Measurements from ENCODE around the gene SEMA4A.
"Not testable (repeated sequence)": the region's sequence is repeated elsewhere in the genome, so short reads cannot be mapped to it uniquely, and the experiment has no call there.

The SEMA4A gene

DNA sequence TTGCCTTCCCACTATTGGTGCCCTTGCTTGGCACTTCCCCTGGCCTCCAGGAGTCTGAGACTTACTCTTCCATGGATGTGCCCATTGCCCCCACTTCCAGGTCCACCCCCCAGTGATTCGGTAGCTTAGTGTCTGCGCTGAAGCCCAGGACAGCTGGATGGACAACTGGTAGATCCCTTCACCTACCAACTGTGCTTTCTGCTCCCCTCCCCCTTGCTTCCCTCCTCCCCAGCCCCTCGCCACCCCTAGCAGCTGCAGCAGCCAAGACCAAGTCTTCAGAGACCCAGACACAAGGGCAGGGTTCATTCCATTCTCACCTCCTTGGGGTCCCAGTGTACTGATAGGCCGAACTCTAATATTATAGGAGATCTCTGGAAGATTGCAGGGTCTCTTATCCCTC is 31.9 kb upstream of the SEMA4A start:
- Histone ChIP-seq H3K4me3 (ENCODE audit: low read length) (no peak overlapping the region), H3K36me3 (ENCODE audit: insufficient read depth, low read depth, low read length) (no peaks in the 10 kb centered on the region; the same call in 1 of the 2 replicates), H3K27me3 (ENCODE audit: insufficient read depth, low read length) (no peaks in the 10 kb centered on the region), H3K9ac (ENCODE audit: low read depth, low read length) (no peak overlapping the region), H3K9me3 (ENCODE audit: insufficient read depth, low read depth, low read length) (no peaks in the 10 kb centered on the region), H3K27ac (ENCODE audit: low read length) (no peak overlapping the region), H3K4me1 (ENCODE audit: insufficient read depth, low read length) (peaks cover 31% of the 10 kb centered on the region)

DNA sequence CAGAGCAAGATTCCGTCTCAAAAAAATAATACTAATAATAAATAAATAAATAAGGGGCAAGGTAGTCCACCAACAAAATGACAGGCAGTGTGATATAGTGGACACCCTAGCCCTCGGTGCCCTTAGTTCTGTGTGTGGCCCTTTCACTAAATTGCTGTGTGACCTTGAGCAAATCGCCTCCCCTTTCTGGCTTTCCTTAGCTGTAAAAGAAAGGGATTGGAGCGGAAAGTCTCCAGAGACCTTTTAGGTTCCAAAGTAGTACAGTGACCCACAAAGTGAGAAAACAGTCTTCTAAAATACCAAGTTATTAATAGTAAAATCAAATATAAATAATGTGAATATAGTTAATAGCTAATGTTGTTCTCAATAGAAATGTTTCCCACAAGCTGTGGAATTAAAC is 31.3 kb upstream of the SEMA4A start:
- no peaks in the 10 kb centered on the region for H3K27me3 ChIP-seq (ENCODE audit: insufficient read depth, low read length)
- H3K9ac ChIP-seq (ENCODE audit: low read depth, low read length), result no peak overlapping the region
- peaks cover 31% of the 10 kb centered on the region for H3K4me1 ChIP-seq (ENCODE audit: insufficient read depth, low read length)
- no peaks in the 10 kb centered on the region; the same call in 1 of the 2 replicates for H3K36me3 ChIP-seq (ENCODE audit: insufficient read depth, low read depth, low read length)
- H3K9me3 ChIP-seq (ENCODE audit: insufficient read depth, low read depth, low read length), result no peaks in the 10 kb centered on the region
- H3K27ac ChIP-seq (ENCODE audit: low read length), result no peak overlapping the region
- no peak overlapping the region for H3K4me3 ChIP-seq (ENCODE audit: low read length)

DNA sequence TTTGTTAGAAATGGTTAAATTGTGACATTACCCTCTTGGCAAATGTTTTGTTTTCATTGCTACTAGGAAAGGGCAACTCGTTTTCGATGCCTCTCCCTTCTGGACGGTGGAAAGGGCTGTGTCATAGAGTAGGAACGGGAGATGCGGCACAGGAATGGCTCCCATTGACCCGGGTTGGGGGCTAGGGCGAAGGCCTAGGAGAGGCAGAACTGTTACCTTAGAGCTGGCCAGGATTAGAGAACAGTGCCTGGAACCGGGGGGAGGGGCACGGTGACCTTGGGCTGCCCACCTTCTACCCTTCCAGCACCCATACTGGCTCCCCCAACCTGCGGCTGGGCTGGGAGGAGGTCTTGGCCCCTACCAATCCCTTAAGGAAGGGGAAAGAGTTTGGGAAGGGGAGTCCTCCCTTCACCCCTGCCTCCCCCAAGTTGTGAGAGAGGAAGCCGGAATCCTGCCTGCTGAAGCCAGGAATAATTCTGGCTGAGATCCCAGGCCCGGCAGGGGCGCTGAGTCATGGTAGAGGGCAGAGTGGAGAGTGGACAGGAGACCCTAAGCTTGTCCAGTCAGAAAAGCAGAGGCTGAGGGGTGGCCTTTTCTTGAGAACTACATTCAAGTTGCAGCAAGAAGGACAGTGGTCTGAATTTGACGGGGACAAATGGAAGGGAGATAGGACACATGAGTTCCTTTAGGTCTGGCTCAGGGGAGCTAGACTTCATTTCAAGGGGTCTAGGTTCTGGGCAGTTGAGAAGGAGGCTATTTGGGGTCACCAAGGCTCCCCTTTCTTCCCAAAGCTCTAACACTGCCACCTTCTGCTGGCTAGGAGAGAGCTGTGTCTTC is 30.6 kb upstream of the SEMA4A start:
- peak overlapping the region; percentile 19 for H3K27ac ChIP-seq (ENCODE audit: low read length)
- peaks cover 31% of the 10 kb centered on the region for H3K4me1 ChIP-seq (ENCODE audit: insufficient read depth, low read length)
- H3K4me3 ChIP-seq (ENCODE audit: low read length), result peak overlapping the region; percentile 17; the same call in 1 of the 2 replicates
- no peaks in the 10 kb centered on the region; the same call in 1 of the 2 replicates for H3K36me3 ChIP-seq (ENCODE audit: insufficient read depth, low read depth, low read length)
- H3K27me3 ChIP-seq (ENCODE audit: insufficient read depth, low read length), result no peaks in the 10 kb centered on the region
- H3K9me3 ChIP-seq (ENCODE audit: insufficient read depth, low read depth, low read length), result no peaks in the 10 kb centered on the region
- peak overlapping the region; percentile 49; the same call in 1 of the 2 replicates for H3K9ac ChIP-seq (ENCODE audit: low read depth, low read length)

DNA sequence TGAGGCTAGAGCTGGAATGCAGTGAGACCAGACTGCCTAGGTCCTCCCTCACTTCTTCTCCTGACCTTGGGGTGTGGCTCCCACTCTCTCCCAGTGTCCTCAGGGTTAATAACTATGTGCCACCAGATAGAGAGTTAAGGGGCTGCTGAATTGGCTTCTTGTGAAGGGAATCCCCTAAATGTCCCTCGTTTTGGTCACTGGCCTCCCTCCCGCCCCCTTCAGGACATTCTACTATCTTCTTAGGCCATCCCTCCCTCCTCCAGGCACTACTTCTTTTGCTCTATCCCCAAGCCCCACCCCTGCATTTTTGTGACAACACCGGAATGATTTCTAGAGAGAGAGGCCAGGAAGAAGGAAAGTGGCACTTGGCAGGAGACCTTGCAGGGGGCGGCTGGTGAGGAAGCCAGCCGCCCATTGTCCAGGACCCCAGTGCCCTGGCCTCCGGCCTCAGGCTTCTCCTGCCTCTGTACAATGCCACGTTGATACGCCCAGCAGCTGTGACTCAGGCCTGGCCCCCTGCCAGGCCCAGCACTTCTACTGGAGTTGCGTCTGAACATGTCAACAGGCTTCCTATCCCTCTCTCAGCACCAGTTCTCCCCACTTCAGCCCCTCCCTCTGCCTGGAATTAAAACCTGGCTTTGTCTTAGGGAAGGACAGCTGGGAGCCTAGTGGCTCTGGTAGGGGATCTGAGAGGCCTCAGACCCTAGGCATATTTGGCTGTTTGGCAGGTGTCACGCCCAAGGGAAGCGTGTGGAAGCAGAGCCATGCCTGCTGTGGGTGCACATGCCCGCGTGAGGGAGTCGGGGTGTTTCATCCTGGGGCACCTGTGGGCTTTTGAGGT is 29.8 kb upstream of the SEMA4A start:
- H3K27me3 ChIP-seq (ENCODE audit: insufficient read depth, low read length), result no peaks in the 10 kb centered on the region
- H3K27ac ChIP-seq (ENCODE audit: low read length), result peak overlapping the region; percentile 19
- no peaks in the 10 kb centered on the region; the same call in 1 of the 2 replicates for H3K36me3 ChIP-seq (ENCODE audit: insufficient read depth, low read depth, low read length)
- peak overlapping the region; percentile 38; the same call in 1 of the 2 replicates for H3K4me3 ChIP-seq (ENCODE audit: low read length)
- peak overlapping the region; percentile 49; the same call in 1 of the 2 replicates for H3K9ac ChIP-seq (ENCODE audit: low read depth, low read length)
- peaks cover 36% of the 10 kb centered on the region for H3K4me1 ChIP-seq (ENCODE audit: insufficient read depth, low read length)
- H3K9me3 ChIP-seq (ENCODE audit: insufficient read depth, low read depth, low read length), result no peaks in the 10 kb centered on the region

DNA sequence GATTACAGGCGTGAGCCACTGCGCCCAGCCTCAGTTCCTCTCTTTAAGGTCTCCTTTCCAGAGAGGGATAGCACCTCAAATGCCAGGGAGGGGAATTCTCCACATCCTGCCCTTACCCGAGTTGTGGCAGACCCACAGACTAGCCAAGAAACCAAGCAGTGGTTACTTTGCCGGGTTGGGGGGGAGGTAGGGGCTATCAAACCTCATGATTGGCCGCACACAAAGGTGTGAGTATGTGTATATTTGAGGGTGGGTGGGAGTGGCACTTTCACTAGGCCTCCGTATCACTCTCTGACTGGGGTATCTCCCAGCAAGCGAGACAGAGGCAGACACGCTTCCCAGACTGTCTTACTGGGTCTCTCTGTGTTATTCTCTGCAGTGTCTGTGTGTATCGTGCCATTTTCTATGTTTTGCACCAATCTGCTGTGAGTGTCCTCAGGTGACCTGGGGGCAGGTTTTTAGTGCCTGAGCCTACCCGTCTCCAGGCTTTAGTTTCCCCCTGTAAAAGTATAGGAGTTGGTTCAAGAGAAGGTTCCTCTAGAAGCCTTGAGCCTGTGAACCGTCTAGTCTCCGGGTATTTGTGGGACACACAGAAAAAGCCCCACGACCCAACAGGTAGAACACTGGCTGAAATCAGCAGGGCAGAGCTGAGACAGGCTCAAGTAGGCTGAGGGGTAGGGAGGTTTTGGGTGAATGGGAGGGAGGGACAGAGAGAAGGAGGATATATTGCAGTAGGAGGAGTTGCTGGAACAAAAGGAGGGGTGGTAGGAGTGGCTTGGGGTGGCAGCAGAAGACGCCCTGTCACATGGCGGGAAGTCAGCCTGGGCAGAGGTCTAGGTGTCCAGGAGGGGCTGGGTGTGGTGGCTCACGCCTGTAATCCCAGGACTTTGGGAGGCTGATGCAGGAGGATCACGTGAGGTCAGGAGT is 28.6 kb upstream of the SEMA4A start:
- H3K9me3 ChIP-seq (ENCODE audit: insufficient read depth, low read depth, low read length), result no peaks in the 10 kb centered on the region
- peaks cover 45% of the 10 kb centered on the region for H3K4me1 ChIP-seq (ENCODE audit: insufficient read depth, low read length)
- no peaks in the 10 kb centered on the region; the same call in 1 of the 2 replicates for H3K36me3 ChIP-seq (ENCODE audit: insufficient read depth, low read depth, low read length)
- no peaks in the 10 kb centered on the region for H3K27me3 ChIP-seq (ENCODE audit: insufficient read depth, low read length)
- H3K9ac ChIP-seq (ENCODE audit: low read depth, low read length), result no peak overlapping the region
- no peak overlapping the region for H3K4me3 ChIP-seq (ENCODE audit: low read length)
- no peak overlapping the region for H3K27ac ChIP-seq (ENCODE audit: low read length)

DNA sequence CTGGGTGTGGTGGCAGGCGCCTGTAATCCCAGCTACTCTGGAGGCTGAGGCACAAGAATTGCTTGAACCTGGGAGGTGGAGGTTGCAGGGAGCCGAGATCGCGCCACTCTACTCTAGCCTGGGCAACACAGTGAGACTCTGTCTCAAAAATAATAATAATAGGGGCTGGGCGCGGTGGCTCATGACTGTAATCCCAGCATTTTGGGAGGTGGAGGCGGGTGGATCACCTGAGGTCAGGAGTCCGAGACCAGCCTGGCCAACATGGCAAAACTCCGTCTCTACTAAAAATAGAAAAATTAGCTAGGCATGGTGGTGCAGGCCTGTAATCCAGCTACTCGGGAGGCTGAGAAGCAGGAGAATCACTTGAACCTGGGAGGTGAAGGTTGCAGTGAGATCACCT is 27.8 kb upstream of the SEMA4A start:
- peaks cover 46% of the 10 kb centered on the region for H3K4me1 ChIP-seq (ENCODE audit: insufficient read depth, low read length)
- not testable (repeated sequence) for H3K27me3 ChIP-seq (ENCODE audit: insufficient read depth, low read length); H3K9me3 ChIP-seq (ENCODE audit: insufficient read depth, low read depth, low read length); H3K27ac ChIP-seq (ENCODE audit: low read length); H3K36me3 ChIP-seq (ENCODE audit: insufficient read depth, low read depth, low read length); H3K4me3 ChIP-seq (ENCODE audit: low read length); H3K9ac ChIP-seq (ENCODE audit: low read depth, low read length)

DNA sequence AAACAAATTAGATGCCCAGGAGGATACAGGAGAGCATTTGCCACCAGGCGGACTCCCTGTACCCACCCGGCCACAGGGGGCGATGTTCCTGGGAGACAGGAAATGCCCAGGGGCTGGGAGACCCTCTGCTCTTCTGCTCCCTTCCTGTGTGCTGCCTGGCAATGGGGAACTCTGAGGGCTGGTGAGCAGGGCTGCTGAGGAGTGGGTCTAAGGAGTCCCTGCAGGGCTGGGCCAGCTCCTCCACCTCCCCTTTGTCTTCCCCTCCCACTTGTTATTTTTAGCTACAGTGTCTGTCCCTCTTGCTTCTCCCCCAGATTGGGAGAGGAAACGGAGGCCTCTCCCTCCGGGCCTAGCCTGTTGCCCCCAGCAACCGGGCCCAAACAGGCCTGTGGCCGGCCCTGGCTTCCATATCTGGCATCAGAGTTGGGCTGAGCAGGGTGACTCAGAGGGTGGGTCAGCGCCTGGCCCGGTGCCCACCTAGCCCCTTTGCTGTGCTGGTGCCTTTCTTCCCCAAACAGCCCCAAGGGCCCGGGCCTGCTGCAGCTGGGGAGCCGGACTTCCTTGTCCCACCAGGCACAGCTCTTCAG is 27.2 kb upstream of the SEMA4A start:
- Histone ChIP-seq H3K27ac (ENCODE audit: low read length) (no peak overlapping the region), H3K4me3 (ENCODE audit: low read length) (no peak overlapping the region), H3K4me1 (ENCODE audit: insufficient read depth, low read length) (peaks cover 46% of the 10 kb centered on the region)

DNA sequence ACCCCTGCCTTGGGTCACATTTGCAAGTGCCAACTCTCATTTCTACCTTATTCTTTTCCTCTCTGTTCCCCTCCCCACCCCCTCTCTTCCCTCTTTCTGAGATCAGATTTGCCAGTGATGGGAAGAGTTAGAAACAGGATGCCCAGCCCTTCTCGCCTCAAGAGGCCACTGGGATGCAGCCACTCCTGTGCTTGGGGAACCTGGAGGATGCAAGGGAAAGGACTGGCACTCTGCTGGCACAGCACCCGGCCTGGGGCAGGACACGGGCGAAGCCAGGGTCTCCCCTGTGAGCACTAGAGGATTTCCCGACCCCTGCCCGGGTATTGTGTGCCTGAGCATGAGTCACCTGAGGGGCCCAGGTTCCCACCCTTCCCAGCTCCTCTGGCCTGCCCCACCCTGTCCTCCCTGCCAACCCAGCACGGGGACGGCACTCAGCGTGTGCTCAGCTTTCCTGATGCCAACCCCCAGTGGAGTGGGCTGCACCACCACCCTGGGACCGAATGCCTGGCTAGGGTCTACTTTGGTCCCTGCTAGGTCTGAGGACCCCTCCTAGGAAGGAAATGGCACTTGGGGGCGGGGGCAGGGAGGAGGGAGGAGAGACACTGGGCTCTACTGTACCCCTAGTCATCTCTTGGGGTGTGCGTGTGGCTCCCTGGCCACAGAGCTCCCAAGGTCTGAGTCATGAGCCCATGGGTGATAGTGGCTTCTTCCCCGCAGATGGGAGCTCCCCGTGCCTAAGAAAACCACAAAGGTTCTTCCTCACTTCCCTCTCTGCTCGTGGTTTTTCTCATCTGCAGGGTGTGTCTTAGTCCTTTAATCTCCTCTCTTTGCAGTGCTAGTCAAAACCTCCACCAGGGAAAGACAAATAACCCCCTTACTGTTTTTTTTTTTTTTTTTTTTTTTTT is 26.5 kb upstream of the SEMA4A start:
- Histone ChIP-seq H3K4me3 (ENCODE audit: low read length) (no peak overlapping the region), H3K27ac (ENCODE audit: low read length) (no peak overlapping the region), H3K36me3 (ENCODE audit: insufficient read depth, low read depth, low read length) (peaks cover 9% of the 10 kb centered on the region; the same call in 1 of the 2 replicates), H3K9ac (ENCODE audit: low read depth, low read length) (no peak overlapping the region), H3K27me3 (ENCODE audit: insufficient read depth, low read length) (no peaks in the 10 kb centered on the region), H3K4me1 (ENCODE audit: insufficient read depth, low read length) (peaks cover 42% of the 10 kb centered on the region), H3K9me3 (ENCODE audit: insufficient read depth, low read depth, low read length) (no peaks in the 10 kb centered on the region)

More for the DNA sequence above, 27.2 kb upstream of the SEMA4A start:
- no peaks in the 10 kb centered on the region for H3K27me3 ChIP-seq (ENCODE audit: insufficient read depth, low read length)
- peaks cover 5% of the 10 kb centered on the region; the same call in 1 of the 2 replicates for H3K36me3 ChIP-seq (ENCODE audit: insufficient read depth, low read depth, low read length)
- no peaks in the 10 kb centered on the region for H3K9me3 ChIP-seq (ENCODE audit: insufficient read depth, low read depth, low read length)
- H3K9ac ChIP-seq (ENCODE audit: low read depth, low read length), result no peak overlapping the region

DNA sequence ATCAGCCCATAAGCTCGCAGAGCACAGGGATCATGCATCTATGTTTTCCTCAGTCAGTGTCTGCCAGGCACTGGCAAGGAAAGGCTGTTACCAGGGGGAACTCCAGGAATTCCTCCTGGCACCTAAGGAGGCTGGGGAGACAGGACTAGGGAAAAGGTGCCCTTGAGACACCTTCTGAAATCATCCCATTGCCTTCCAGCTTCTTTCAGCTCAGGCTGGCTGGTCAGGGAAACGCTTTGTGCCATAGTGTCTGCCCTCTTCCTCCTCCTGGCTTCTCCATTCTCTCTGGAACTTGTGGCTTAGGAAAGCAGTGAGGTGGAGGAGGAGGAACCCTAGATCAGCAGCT is 25.1 kb upstream of the SEMA4A start:
- no peak overlapping the region for H3K4me3 ChIP-seq (ENCODE audit: low read length)
- H3K9me3 ChIP-seq (ENCODE audit: insufficient read depth, low read depth, low read length), result no peaks in the 10 kb centered on the region
- H3K27me3 ChIP-seq (ENCODE audit: insufficient read depth, low read length), result no peaks in the 10 kb centered on the region
- peaks cover 29% of the 10 kb centered on the region for H3K4me1 ChIP-seq (ENCODE audit: insufficient read depth, low read length)
- no peak overlapping the region for H3K9ac ChIP-seq (ENCODE audit: low read depth, low read length)
- H3K27ac ChIP-seq (ENCODE audit: low read length), result no peak overlapping the region
- H3K36me3 ChIP-seq (ENCODE audit: insufficient read depth, low read depth, low read length), result peaks cover 9% of the 10 kb centered on the region; the same call in 1 of the 2 replicates

All from iPS-20b (cell line).